GM12873 (cell line): ENCODE data around the gene MBD3L1.

Source experiments
- CTCF ChIP-seq: IDR thresholded peaks from 2 replicates; pipeline ENCODE4 v1.5.1; 2012; ENCODE audit warnings: low read depth, mild to moderate bottlenecking, moderate library complexity, low read length, control low read depth; ENCODE audit not compliant: insufficient read depth; ENCODE audit errors: missing control alignments

Gene MBD3L1

GRCh38 chr19:8881512-8881911 lies 49.3 kb downstream of the MBD3L1 start:
- TF ChIP-seq CTCF = no peak

- no peak for TF ChIP-seq CTCF
Observed at GRCh38 chr19:8884416-8884815, 52.2 kb downstream of the MBD3L1 start.

- TF ChIP-seq CTCF = no peak
Observed at GRCh38 chr19:8887364-8887763, 55.2 kb downstream of the MBD3L1 start.

GRCh38 chr19:8890260-8890659 lies 58.1 kb downstream of the MBD3L1 start:
- TF ChIP-seq CTCF = no peak
